Thyroid gland (tissue), 4 donors: ENCODE measurements around the gene DLK2. TPM values are rescaled to one million over a fixed set of nuclear protein-coding genes. Genes with fewer than 3 reads are reported as not detected.

Source experiments
- DNase-seq, 2 donors: peaks; one replicate each; pipeline ENCODE4 v3.0.0-alpha.2; 2019
- H3K27ac ChIP-seq, 3 donors: fragments of 200-600 bp; sonication (generic); 1 replicate in 2 of 3; 2 replicates in 1 of 3; pipeline ENCODE4 v1.5.1; 2016 to 2019; ENCODE audit warnings: mild to moderate bottlenecking in 1 of 3, moderate library complexity in 1 of 3
- H3K27me3 ChIP-seq: fragments of 200-600 bp; sonication (generic); one replicate; pipeline ENCODE4 v1.5.1; 2019
- H3K36me3 ChIP-seq, 2 donors: fragments of 200-600 bp; sonication (generic); one replicate each; pipeline ENCODE4 v1.5.1; 2016 to 2019
- H3K4me1 ChIP-seq, 2 donors: fragments of 200-600 bp; sonication (generic); one replicate each; pipeline ENCODE4 v1.5.1; 2017 to 2019
- H3K4me3 ChIP-seq, 3 donors: fragments of 200-600 bp; sonication (generic); replicated peaks in 1 of 3; 1 replicate in 2 of 3; 2 replicates in 1 of 3; pipeline ENCODE4 v1.5.1; 2016; ENCODE audit warnings: mild to moderate bottlenecking in 1 of 3
- H3K9me3 ChIP-seq: fragments of 200-600 bp; sonication (generic); one replicate; pipeline ENCODE4 v1.5.1; 2017
- CTCF ChIP-seq, 6 experiments: fragments of 200-600 bp in 3 of 6; fragments of 450-650 bp in 3 of 6; sonication (generic) in 3 of 6; IDR thresholded peaks; one replicate each; pipeline ENCODE4 v1.5.1; 2016 to 2019; ENCODE audit warnings: antibody characterized with exemption in 6 of 6, mild to moderate bottlenecking in 2 of 6, inconsistent platforms in 1 of 6, moderate library complexity in 1 of 6
- POLR2A ChIP-seq, 2 donors: fragments of 450-650 bp; IDR thresholded peaks; one replicate each; pipeline ENCODE4 v1.6.1; 2017; ENCODE audit warnings: antibody characterized with exemption in 2 of 2, mild to moderate bottlenecking in 2 of 2, moderate library complexity in 1 of 2
- WGBS, 2 donors: methylation state at CpG; one replicate each; pipeline ENCODE4 v1.1.5; 2017; 5-methylcytosine and 5-hydroxymethylcytosine counted together
- intact Hi-C: fragments of 100-400 bp; cut with DNase I; formaldehyde crosslinking; loops from one replicate; pipeline ENCODE4 v1.15.1; 2023
- total RNA-seq, 4 donors: library from RNA; depleted of rRNA; stranded (reverse); fragments of >200 nt; gene quantifications; one replicate each; pipeline ENCODE4 v1.2.3, GENCODE V29; 2016

DLK2 gene
- total RNA-seq, 4 donors from 2014 or later: 0.89 to 1.3 (median 1.3) TPM; not detected in 1

DNA sequence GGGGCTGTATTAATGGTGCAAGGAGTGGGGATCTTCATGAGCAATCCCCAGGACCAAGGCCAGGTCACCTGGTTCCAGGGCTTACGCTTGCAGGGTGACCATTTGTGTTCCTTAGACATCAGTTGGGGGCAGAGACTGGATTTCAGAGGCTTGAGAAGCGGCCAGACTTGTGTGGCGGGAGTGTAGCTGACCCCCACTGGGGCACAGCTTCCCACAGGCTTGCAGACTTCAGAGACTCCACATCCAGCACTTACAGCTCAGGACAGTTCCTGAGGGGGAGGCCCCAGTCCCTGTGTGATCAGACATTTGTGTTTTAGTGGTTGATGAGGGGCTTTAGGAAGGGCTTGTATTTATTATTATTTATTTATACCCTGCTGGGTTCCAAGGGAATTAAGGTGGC lies 37.3 kb upstream of the DLK2 start:
- Histone ChIP-seq H3K27ac (no peak overlapping the region), H3K4me3 (no peak overlapping the region), H3K9me3 (no peaks in the 10 kb centered on the region), H3K27me3 (no peaks in the 10 kb centered on the region), H3K4me1 (peaks cover 9 to 13% of the 10 kb centered on the region in 2 donors), H3K36me3 (peaks cover 0 to under 1% of the 10 kb centered on the region in 2 donors)
- DNase-seq: no peak
- TF ChIP-seq POLR2A (IDR thresholded peaks at IDR 0.05) (no peak), CTCF (IDR thresholded peaks at IDR 0.05) (no peak)
- intact Hi-C loops: no loop called here
- 82 to 87% methylated on average over 2 to 3 of the region's 3 CpGs for WGBS, 2 donors

GRCh38 chr6:43491750-43492661 lies 36.7 kb upstream of the DLK2 start:
- no peak for TF ChIP-seq CTCF (IDR thresholded peaks at IDR 0.05)
- no peak for TF ChIP-seq POLR2A (IDR thresholded peaks at IDR 0.05)
- DNase-seq: peak; percentile 40 to 61
- no peak overlapping the region for H3K27ac ChIP-seq
- WGBS, 2 donors: 61 to 71% methylated on average over 6 to 10 of the region's 10 CpGs
- no peaks in the 10 kb centered on the region for H3K9me3 ChIP-seq
- intact Hi-C loops: no loop called here
- H3K27me3 ChIP-seq: no peaks in the 10 kb centered on the region
- H3K4me1 ChIP-seq: peaks cover 9 to 13% of the 10 kb centered on the region in 2 donors
- H3K4me3 ChIP-seq: no peak overlapping the region
- H3K36me3 ChIP-seq: no peaks in the 10 kb centered on the region

GRCh38 chr6:43490523-43490939 lies 35.2 kb upstream of the DLK2 start:
- H3K36me3 ChIP-seq: no peaks in the 10 kb centered on the region
- WGBS, 2 donors: 52 to 80% methylated on average over 6 of the region's 6 CpGs
- no peak for DNase-seq
- H3K27ac ChIP-seq: no peak overlapping the region
- H3K27me3 ChIP-seq: no peaks in the 10 kb centered on the region
- no peaks in the 10 kb centered on the region for H3K9me3 ChIP-seq
- TF ChIP-seq CTCF (IDR thresholded peaks at IDR 0.05): no peak
- peaks cover 9 to 13% of the 10 kb centered on the region in 2 donors for H3K4me1 ChIP-seq
- H3K4me3 ChIP-seq: no peak overlapping the region
- intact Hi-C loops: no loop called here

- no peaks in the 10 kb centered on the region for H3K36me3 ChIP-seq
- H3K27ac ChIP-seq: no peak overlapping the region
- no peak for DNase-seq
- intact Hi-C loops: no loop called here
- H3K4me3 ChIP-seq: no peak overlapping the region
- 84 to 88% methylated on average over 4 to 12 of the region's 12 CpGs for WGBS, 2 donors
- H3K4me1 ChIP-seq: peaks cover 9 to 13% of the 10 kb centered on the region in 2 donors
- no peaks in the 10 kb centered on the region for H3K9me3 ChIP-seq
- TF ChIP-seq POLR2A (IDR thresholded peaks at IDR 0.05): no peak
- TF ChIP-seq CTCF (IDR thresholded peaks at IDR 0.05): no peak
- no peaks in the 10 kb centered on the region for H3K27me3 ChIP-seq
Observed at GRCh38 chr6:43489277-43490072, 34.1 kb upstream of the DLK2 start.
